GM12873 (cell line): ENCODE measurements around the gene KDM5A.

Experiments
- CTCF ChIP-seq: IDR thresholded peaks from 2 replicates; pipeline ENCODE4 v1.5.1; 2012; ENCODE audit warnings: low read depth, mild to moderate bottlenecking, moderate library complexity, low read length, control low read depth; ENCODE audit not compliant: insufficient read depth; ENCODE audit errors: missing control alignments

Gene KDM5A

GRCh38 chr12:262113-262512 is 127.0 kb downstream of the KDM5A start:
- TF ChIP-seq CTCF = no peak

- no peak for TF ChIP-seq CTCF
Observed at GRCh38 chr12:257521-258321, 131.4 kb downstream of the KDM5A start.

- TF ChIP-seq CTCF = no peak
Observed at GRCh38 chr12:256958-257357, 132.2 kb downstream of the KDM5A start.

- TF ChIP-seq CTCF = no peak
Observed at GRCh38 chr12:256225-256624, 132.9 kb downstream of the KDM5A start.

GRCh38 chr12:254912-255311 is 134.2 kb downstream of the KDM5A start:
- TF ChIP-seq CTCF = no peak

- no peak for TF ChIP-seq CTCF
Observed at GRCh38 chr12:254039-254438, 135.1 kb downstream of the KDM5A start.

- no peak for TF ChIP-seq CTCF
Observed at GRCh38 chr12:253116-253831, 135.8 kb downstream of the KDM5A start.
